GM12878 (cell line): ENCODE measurements around the gene ZNF608. TPM values are rescaled to one million over a fixed set of nuclear protein-coding genes. Genes with fewer than 3 reads are reported as not detected.
A peak's percentile ranks its signal among the peaks of the same experiment; 100 is the strongest.

Experiments
- BACH1 ChIP-seq: fragments of 450-650 bp; IDR thresholded peaks from 2 replicates; pipeline ENCODE4 v1.6.1; 2017; ENCODE audit warnings: mild to moderate bottlenecking, borderline replicate concordance
- BMI1 ChIP-seq: fragments of 450-650 bp; IDR thresholded peaks from 2 replicates; pipeline ENCODE4 v1.6.1; 2016; ENCODE audit warnings: mild to moderate bottlenecking, moderate library complexity, borderline replicate concordance
- CEBPZ ChIP-seq: fragments of 150-350 bp; IDR thresholded peaks from 2 replicates; pipeline ENCODE4 v1.6.1; 2016; ENCODE audit warnings: low read depth, low read length
- CHD4 ChIP-seq: fragments of 200-600 bp; sonication (generic); IDR thresholded peaks from 2 replicates; pipeline ENCODE4 v1.6.1; 2016; ENCODE audit warnings: mild to moderate bottlenecking
- E4F1 ChIP-seq: fragments of 450-650 bp; IDR thresholded peaks from 2 replicates; pipeline ENCODE4 v1.6.1; 2018; ENCODE audit warnings: borderline replicate concordance, mild to moderate bottlenecking; ENCODE audit not compliant: partially characterized antibody
- EGR1 ChIP-seq, 2 experiments: IDR thresholded peaks; 1 replicate in 1 of 2; 2 replicates in 1 of 2; pipeline ENCODE4 v1.6.1; 2011 to 2012; ENCODE audit warnings: low read depth in 2 of 2, low read length in 2 of 2, borderline replicate concordance in 1 of 2, mild to moderate bottlenecking in 1 of 2, moderate library complexity in 1 of 2
- ESRRA ChIP-seq: IDR thresholded peaks from 2 replicates; pipeline ENCODE4 v1.6.1; 2012; ENCODE audit warnings: mild to moderate bottlenecking, low read length, improper control_type of control experiment
- FOXK2 ChIP-seq: fragments of 450-650 bp; IDR thresholded peaks from 2 replicates; pipeline ENCODE4 v1.6.1; 2017; ENCODE audit warnings: mild to moderate bottlenecking, moderate library complexity
- FOXM1 ChIP-seq: IDR thresholded peaks from 2 replicates; pipeline ENCODE4 v1.6.1; 2012; ENCODE audit warnings: low read depth, mild to moderate bottlenecking, inconsistent platforms, low read length, moderate library complexity
- HSF1 ChIP-seq: fragments of 150-350 bp; IDR thresholded peaks from 2 replicates; pipeline ENCODE4 v1.6.1; 2014; ENCODE audit warnings: mild to moderate bottlenecking, low read depth, low read length
- IRF4 ChIP-seq: IDR thresholded peaks from 2 replicates; pipeline ENCODE4 v1.6.1; 2011; ENCODE audit warnings: low read depth, low read length
- JUNB ChIP-seq: IDR thresholded peaks from 2 replicates; pipeline ENCODE4 v1.6.1; 2016; ENCODE audit warnings: antibody characterized with exemption, mild to moderate bottlenecking
- KAT2A ChIP-seq: conservative IDR thresholded peaks from 2 replicates; pipeline ENCODE4 v1.6.1; 2011; ENCODE audit warnings: low read depth, low read length; ENCODE audit not compliant: control insufficient read depth
- MLLT1 ChIP-seq: fragments of 450-650 bp; IDR thresholded peaks from 2 replicates; pipeline ENCODE4 v1.6.1; 2016; ENCODE audit warnings: mild to moderate bottlenecking
- MXI1 ChIP-seq: fragments of 150-350 bp; IDR thresholded peaks from 2 replicates; pipeline ENCODE4 v1.6.1; 2011; ENCODE audit warnings: low read depth, mild to moderate bottlenecking, inconsistent platforms, low read length, improper control_type of control experiment
- NR2C1 ChIP-seq: fragments of 450-650 bp; IDR thresholded peaks from 2 replicates; pipeline ENCODE4 v1.6.1; 2017; ENCODE audit warnings: antibody characterized with exemption, mild to moderate bottlenecking, moderate library complexity
- RUNX3 ChIP-seq: IDR thresholded peaks from 2 replicates; pipeline ENCODE4 v1.6.1; 2012; ENCODE audit warnings: low read length, inconsistent platforms
- YY1 ChIP-seq: IDR thresholded peaks from 2 replicates; pipeline ENCODE4 v1.6.1; 2011; ENCODE audit warnings: low read depth, mild to moderate bottlenecking, low read length
- ZNF217 ChIP-seq: fragments of 450-650 bp; IDR thresholded peaks from 2 replicates; pipeline ENCODE4 v1.6.1; 2017; ENCODE audit warnings: antibody characterized with exemption, mild to moderate bottlenecking
- polyA plus RNA-seq, 11 experiments: library from polyadenylated mRNA; depleted of rRNA in 4 of 11; unstranded in 6 of 11; stranded (reverse) in 5 of 11; fragments of >200 nt; fragmentation: Nextera tagmentation in 4 of 11; fragmentation: Illumina TruSeq in 1 of 11; extraction: Ambion mirVana in 4 of 11; extraction: Trizol in 1 of 11; gene quantifications; 1 replicate in 1 of 11; 2 replicates in 10 of 11; pipeline versions ENCODE4 v1.2.1 to v1.2.3, GENCODE V29; 2011 to 2016; ENCODE audit warnings: inconsistent platforms in 2 of 11, missing spikeins in 2 of 11, low read depth in 1 of 11
- total RNA-seq, 4 experiments: library from RNA; depleted of rRNA in 3 of 4; stranded (reverse); fragments of >200 nt in 3 of 4; fragmentation: Illumina TruSeq in 1 of 4; extraction: Trizol in 1 of 4; gene quantifications; 2 replicates each; pipeline versions ENCODE4 v1.2.1 to v1.2.3, GENCODE V29; 2013 to 2021

The ZNF608 gene
- total and polyA plus RNA-seq, 10 of the 15 experiments (the other 5 are each of a cell fraction or from before 2014, with no cell fraction given), result 0.19 to 6.7 (median 0.64) TPM

GRCh38 chr5:124704594-124705284 is 41.7 kb downstream of the ZNF608 start (continued):
- TF ChIP-seq BACH1 (peak; percentile 42; the same call in 1 of the 2 replicates), NR2C1 (peak; percentile 27; the same call in 1 of the 2 replicates), KAT2A (no peak), RUNX3 (peak; percentile 80), ZNF217 (peak; percentile 90), MLLT1 (0 out of 2 replicates have a peak, but pooled peaks have one; percentile 11), CHD4 (no peak), FOXM1 (peak; percentile 49; the same call in 1 of the 2 replicates), YY1 (no peak), BMI1 (peak; percentile 30; the same call in 1 of the 2 replicates), JUNB (no peak), FOXK2 (no peak), ESRRA (no peak), E4F1 (no peak), MXI1 (peak; percentile 56; the same call in 1 of the 2 replicates), CEBPZ (no peak), IRF4 (peak; percentile 76; the same call in 1 of the 2 replicates), HSF1 (no peak), EGR1 (IDR thresholded peaks at IDR 0.05; ENCODE audit: borderline replicate concordance in 1 of 2, low read depth in 2 of 2, low read length in 2 of 2) (no peak)
